GM12873 (cell line): Measurements from ENCODE around the gene TEAD4.

Experiments used
- CTCF ChIP-seq: IDR thresholded peaks from 2 replicates; pipeline ENCODE4 v1.5.1; 2012; ENCODE audit warnings: low read depth, mild to moderate bottlenecking, moderate library complexity, low read length, control low read depth; ENCODE audit not compliant: insufficient read depth; ENCODE audit errors: missing control alignments

The TEAD4 gene

GRCh38 chr12:2944401-2945047, 14.7 kb upstream of the TEAD4 start:
- peak; percentile 87 for TF ChIP-seq CTCF

- no peak for TF ChIP-seq CTCF
These were observed 9.8 kb upstream of the TEAD4 start for GRCh38 chr12:2949411-2949810.

GRCh38 chr12:2955888-2956287, 3.3 kb upstream of the TEAD4 start:
- TF ChIP-seq CTCF: no peak

- TF ChIP-seq CTCF: no peak
These were observed 1.3 kb upstream of the TEAD4 start for GRCh38 chr12:2957816-2958431.

GRCh38 chr12:2958432-2959191, 585 bp upstream of the TEAD4 start:
- TF ChIP-seq CTCF: no peak

- no peak for TF ChIP-seq CTCF
These were observed 550 bp downstream of the TEAD4 start for GRCh38 chr12:2959505-2960389.
